ENCODE data around the gene ASXL2.

GRCh38 chr2:25835906-25836305, 42.4 kb downstream of the ASXL2 start:
- TF ChIP-seq CTCF (IDR thresholded peaks at IDR 0.05) (no peak), POLR2A (IDR thresholded peaks at IDR 0.05) (no peak)
